Measurements from ENCODE around the gene WNT7B. TPM values are rescaled to one million over a fixed set of nuclear protein-coding genes. Genes with fewer than 3 reads are reported as not detected.

WNT7B gene
- 0.39 TPM in 1 of 2 replicates, not detected in the other for total RNA-seq

DNA sequence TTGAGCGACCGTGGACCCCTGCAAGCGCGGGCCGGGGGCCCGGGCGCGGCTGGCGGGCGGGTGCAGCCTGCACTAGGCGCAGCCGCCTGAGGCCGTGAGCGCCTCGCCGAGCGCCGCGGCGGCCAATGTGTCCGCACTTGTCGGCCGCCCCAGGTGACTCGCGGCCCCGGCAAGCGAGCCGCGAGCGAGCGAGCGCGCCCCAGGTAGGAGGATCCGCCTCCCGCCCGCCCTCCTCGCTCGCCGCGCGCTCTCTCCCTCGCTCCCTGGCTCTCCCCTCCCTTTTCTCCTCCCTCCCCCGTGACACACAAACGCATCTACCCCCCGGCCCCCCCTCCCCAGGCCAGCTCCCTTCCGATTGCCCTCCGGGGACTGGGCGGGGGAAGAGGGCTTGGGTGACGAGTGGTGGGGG lies at the start of gene WNT7B:
WNT7B (minus strand) TSS at position 160 of the 409 bp plus-strand sequence. CDS start 408 bp downstream, outside the sequence.

Other genes starting within 250 kb of the WNT7B start
- gene PPARA, start 173.4 kb upstream of the WNT7B start, total RNA-seq, result 11.4 and 19.5 TPM in 2 replicates

All from subcutaneous preadipocyte (primary cell).